Measurements from ENCODE around the gene CINP.
"Not testable (repeated sequence)": the region's sequence is repeated elsewhere in the genome, so short reads cannot be mapped to it uniquely, and the experiment has no call there.

The CINP gene

GRCh38 chr14:102304611-102305506 is 57.8 kb downstream of the CINP start, which contains the start of gene MOK:
MOK (minus strand) TSS chr14:102305164; CDS start chr14:102304968, 196 bp downstream.
- Histone ChIP-seq H3K27ac (ENCODE audit: low read depth, low read length, severe bottlenecking) (peak within 1 kb of the TSS; percentile 96), H3K4me3 (ENCODE audit: extremely low read depth, insufficient read depth, low read length, poor library complexity, severe bottlenecking) (peak within 1 kb of the TSS; percentile 72), H3K9me3 (ENCODE audit: control insufficient read depth, low read length) (no peaks in the 10 kb centered on the region), H3K36me3 (ENCODE audit: control insufficient read depth, insufficient read depth, low read length) (no peaks in the 10 kb centered on the region), H3K4me1 (ENCODE audit: control insufficient read depth, insufficient read depth, low read length, poor library complexity, severe bottlenecking) (no peaks in the 10 kb centered on the region)
- 5% methylated on average over 51 of the region's 53 CpGs for WGBS, 2 experiments (ENCODE audit: insufficient coverage in 2 of 2)

- Histone ChIP-seq H3K9me3 (ENCODE audit: control insufficient read depth, low read length) (no peaks in the 10 kb centered on the region), H3K4me3 (ENCODE audit: extremely low read depth, insufficient read depth, low read length, poor library complexity, severe bottlenecking) (no peak overlapping the region), H3K4me1 (ENCODE audit: control insufficient read depth, insufficient read depth, low read length, poor library complexity, severe bottlenecking) (no peaks in the 10 kb centered on the region), H3K36me3 (ENCODE audit: control insufficient read depth, insufficient read depth, low read length) (no peaks in the 10 kb centered on the region), H3K27ac (ENCODE audit: low read depth, low read length, severe bottlenecking) (no peak overlapping the region)
- 100% methylated on average over 2 of the region's 3 CpGs; no CpG with 5 or more reads in 1 of the 2 experiments for WGBS, 2 experiments (ENCODE audit: insufficient coverage in 2 of 2)
Measured at GRCh38 chr14:102303664-102304063, 59.0 kb downstream of the CINP start.

- H3K4me3 ChIP-seq (ENCODE audit: extremely low read depth, insufficient read depth, low read length, poor library complexity, severe bottlenecking); H3K27ac ChIP-seq (ENCODE audit: low read depth, low read length, severe bottlenecking); H3K9me3 ChIP-seq (ENCODE audit: control insufficient read depth, low read length); H3K36me3 ChIP-seq (ENCODE audit: control insufficient read depth, insufficient read depth, low read length); H3K4me1 ChIP-seq (ENCODE audit: control insufficient read depth, insufficient read depth, low read length, poor library complexity, severe bottlenecking): not testable (repeated sequence)
- WGBS, 2 experiments (ENCODE audit: insufficient coverage in 2 of 2) = 90 to 97% methylated on average over 9 to 11 of the region's 12 CpGs
Measured at GRCh38 chr14:102298303-102299070, 64.2 kb downstream of the CINP start.

All from mesodermal cell (in vitro differentiated cells).